NCI-H748 treated with DMSO at 0.1 percent for 48 hours (cell line): ENCODE results near the gene NDST4.

Source experiments
- DNase-seq: peaks from one replicate; lab custom pipeline; 2025; lab: John Stamatoyannopoulos, UW

NDST4 gene

DNA sequence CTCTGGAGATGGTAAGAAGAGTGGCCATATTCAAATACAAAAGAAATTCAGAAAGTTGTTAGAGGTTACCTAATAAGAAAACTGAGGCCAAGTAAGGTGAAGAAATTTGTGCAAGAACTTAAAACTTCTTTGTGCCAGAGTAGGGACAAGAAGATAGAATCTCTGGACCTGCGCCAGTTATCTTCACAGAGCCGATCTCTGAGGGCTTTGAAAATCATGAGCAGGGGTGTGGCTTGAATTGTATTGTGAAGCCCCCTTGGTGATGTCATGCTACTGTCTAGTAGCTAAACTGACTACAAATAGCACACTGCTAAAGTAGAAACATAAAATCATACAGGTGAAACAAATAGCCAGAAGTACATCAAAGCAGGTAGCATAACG, 330.2 kb downstream of the NDST4 start:
- DNase-seq, result peak; percentile 56

- peak; percentile 89 for DNase-seq
Measured at GRCh38 chr4:114782415-114783214, 330.8 kb downstream of the NDST4 start.

- DNase-seq, result peak; percentile 46
Measured at GRCh38 chr4:114780205-114780604, 333.2 kb downstream of the NDST4 start.
